ENCODE results near the gene HEXIM2.

DNA sequence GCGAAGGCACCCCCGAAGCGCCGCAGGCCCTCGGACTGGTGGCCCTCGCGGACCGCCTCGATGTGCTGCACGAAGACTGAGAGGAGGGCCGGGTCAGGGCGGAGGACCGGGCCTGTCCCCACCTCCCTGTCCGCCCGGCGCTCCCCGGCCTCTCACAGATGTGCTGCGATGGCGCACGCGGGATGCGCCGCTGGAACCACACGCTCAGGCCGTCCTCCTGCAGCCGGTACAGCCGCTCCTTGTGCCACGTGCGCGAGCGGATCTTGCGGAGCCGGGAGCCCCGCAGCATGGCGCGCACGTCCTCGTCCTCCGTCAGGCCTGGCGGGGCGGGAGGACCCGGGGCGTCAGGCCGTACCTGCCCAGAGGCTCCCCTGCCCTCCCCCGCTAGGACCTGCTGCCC is 40.6 kb upstream of the HEXIM2 start:
- no peak for TF ChIP-seq POLR2A (IDR thresholded peaks at IDR 0.05)
- TF ChIP-seq, protein P1, sequence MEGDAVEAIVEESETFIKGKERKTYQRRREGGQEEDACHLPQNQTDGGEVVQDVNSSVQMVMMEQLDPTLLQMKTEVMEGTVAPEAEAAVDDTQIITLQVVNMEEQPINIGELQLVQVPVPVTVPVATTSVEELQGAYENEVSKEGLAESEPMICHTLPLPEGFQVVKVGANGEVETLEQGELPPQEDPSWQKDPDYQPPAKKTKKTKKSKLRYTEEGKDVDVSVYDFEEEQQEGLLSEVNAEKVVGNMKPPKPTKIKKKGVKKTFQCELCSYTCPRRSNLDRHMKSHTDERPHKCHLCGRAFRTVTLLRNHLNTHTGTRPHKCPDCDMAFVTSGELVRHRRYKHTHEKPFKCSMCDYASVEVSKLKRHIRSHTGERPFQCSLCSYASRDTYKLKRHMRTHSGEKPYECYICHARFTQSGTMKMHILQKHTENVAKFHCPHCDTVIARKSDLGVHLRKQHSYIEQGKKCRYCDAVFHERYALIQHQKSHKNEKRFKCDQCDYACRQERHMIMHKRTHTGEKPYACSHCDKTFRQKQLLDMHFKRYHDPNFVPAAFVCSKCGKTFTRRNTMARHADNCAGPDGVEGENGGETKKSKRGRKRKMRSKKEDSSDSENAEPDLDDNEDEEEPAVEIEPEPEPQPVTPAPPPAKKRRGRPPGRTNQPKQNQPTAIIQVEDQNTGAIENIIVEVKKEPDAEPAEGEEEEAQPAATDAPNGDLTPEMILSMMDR (IDR thresholded peaks at IDR 0.05) = no peak
- TF ChIP-seq POLR2AphosphoS5 (IDR thresholded peaks at IDR 0.05) = no peak
